Measurements from ENCODE around the gene BEND6. TPM values are rescaled to one million over a fixed set of nuclear protein-coding genes. Genes with fewer than 3 reads are reported as not detected.

Gene BEND6
- total and polyA plus RNA-seq, 2 of the 13 experiments (the other 11 are each of a cell fraction or from before 2014, with no cell fraction given): 0.20 to 0.21 TPM

- TF ChIP-seq KMT2B (CRISPR knock-in tag; IDR thresholded peaks at IDR 0.05) (peak; percentile 55), ZFP41 (CRISPR knock-in tag; IDR thresholded peaks at IDR 0.05; ENCODE audit: borderline replicate concordance) (no peak), ONECUT2 (CRISPR knock-in tag; IDR thresholded peaks at IDR 0.05) (no peak), KLF13 (CRISPR knock-in tag; IDR thresholded peaks at IDR 0.05) (no peak), GATA4 (IDR thresholded peaks at IDR 0.05; ENCODE audit: borderline replicate concordance, low read depth) (no peak), LBX2 (CRISPR knock-in tag; IDR thresholded peaks at IDR 0.05; ENCODE audit: borderline replicate concordance) (no peak), SOX13 (IDR thresholded peaks at IDR 0.05) (no peak), SOX13 (CRISPR knock-in tag; conservative IDR thresholded peaks at IDR 0.05 in 1 of 2, IDR thresholded peaks at IDR 0.05 in 1 of 2) (peak in 1 of 2 experiments; percentile 57; a peak in 1 of 4 replicates), NR1H2 (CRISPR knock-in tag; IDR thresholded peaks at IDR 0.05; ENCODE audit: borderline replicate concordance, low read depth) (no peak), ZNF629 (CRISPR knock-in tag; conservative IDR thresholded peaks at IDR 0.05) (no peak), NFE2L1 (CRISPR knock-in tag; IDR thresholded peaks at IDR 0.05; ENCODE audit: borderline replicate concordance) (no peak), NCOR1 (IDR thresholded peaks at IDR 0.05; ENCODE audit: borderline replicate concordance, low read length) (no peak), RBFOX2 (IDR thresholded peaks at IDR 0.05; ENCODE audit: low read depth, low read length) (no peak), THAP8 (CRISPR knock-in tag; IDR thresholded peaks at IDR 0.05; ENCODE audit: borderline replicate concordance) (no peak), ZBTB1 (CRISPR knock-in tag; IDR thresholded peaks at IDR 0.05; ENCODE audit: borderline replicate concordance) (no peak; the same call in 1 of the 2 replicates), PHB2 (IDR thresholded peaks at IDR 0.05; ENCODE audit: partially characterized antibody) (no peak), ZBTB14 (CRISPR knock-in tag; IDR thresholded peaks at IDR 0.05) (peak; percentile 58; the same call in 1 of the 2 replicates), TEAD3 (CRISPR knock-in tag; optimal IDR thresholded peaks at IDR 0.05; ENCODE audit: borderline replicate concordance) (no peak), ZNF577 (CRISPR knock-in tag; IDR thresholded peaks at IDR 0.05; ENCODE audit: borderline replicate concordance, low read depth) (no peak), BRCA1 (CRISPR knock-in tag; IDR thresholded peaks at IDR 0.05) (no peak), ARNT2 (CRISPR knock-in tag; IDR thresholded peaks at IDR 0.05; ENCODE audit: low read depth) (no peak; the same call in 1 of the 2 replicates), TOE1 (CRISPR knock-in tag; IDR thresholded peaks at IDR 0.05) (peak; percentile 46; the same call in 1 of the 2 replicates), EED (CRISPR knock-in tag; IDR thresholded peaks at IDR 0.05) (0 out of 2 replicates have a peak, but pooled peaks have one; percentile 72), TP53 (CRISPR knock-in tag; conservative IDR thresholded peaks at IDR 0.05) (no peak), SATB2 (CRISPR knock-in tag; IDR thresholded peaks at IDR 0.05) (no peak), FUBP1 (CRISPR knock-in tag; IDR thresholded peaks at IDR 0.05; ENCODE audit: borderline replicate concordance) (no peak)
These were observed 556 bp downstream of the BEND6 start (continued) for GRCh38 chr6:56955171-56956155.
